Right ventricle myocardium superior (tissue), 1 donor: ENCODE data around the gene FBXL20. TPM values are rescaled to one million over a fixed set of nuclear protein-coding genes. Genes with fewer than 3 reads are reported as not detected.

ENCODE experiments used
- ATAC-seq: fragments of 200-7000 bp; cut with Tn5 transposase; one replicate; pipeline ENCODE4 v1.9.1; 2020; ENCODE audit warnings: mild to moderate bottlenecking; ENCODE audit not compliant: poor library complexity
- DNase-seq: peaks from one replicate; pipeline ENCODE4 v3.0.0-alpha.2; 2020
- intact Hi-C: fragments of 100-400 bp; cut with DNase I; formaldehyde crosslinking; loops from one replicate; pipeline ENCODE4 v1.11.2; 2022
- total RNA-seq: library from RNA; stranded (reverse); fragmentation: NEBNext Ultra II Directional; extraction: Animal tissue kit (Norgen Biotek cat#: 25700); gene quantifications from one replicate; pipeline ENCODE4 v1.2.1, GENCODE V29; 2021
- donor health status: DM: no; HTN: yes; CAD: no; lungs with severe emphysema.

FBXL20 gene
- total RNA-seq, 1 donor from 2014 or later = 12.1 TPM

GRCh38 chr17:39219647-39220154, 181.7 kb downstream of the FBXL20 start:
- peak; percentile 88 for ATAC-seq
- intact Hi-C loops = no loop called here
- DNase-seq = peak; percentile 72

- DNase-seq (no peak), ATAC-seq (no peak)
- intact Hi-C loops = no loop called here
Measured at GRCh38 chr17:39218906-39219305, 182.5 kb downstream of the FBXL20 start.

GRCh38 chr17:39217734-39218369, 183.6 kb downstream of the FBXL20 start:
- DNase-seq (no peak), ATAC-seq (no peak)
- intact Hi-C loops = no loop called here

GRCh38 chr17:39213852-39214251, 187.6 kb downstream of the FBXL20 start:
- no peak for ATAC-seq
- intact Hi-C loops = no loop called here
- no peak for DNase-seq

GRCh38 chr17:39212841-39213480, 188.5 kb downstream of the FBXL20 start:
- ATAC-seq (peak; percentile 26), DNase-seq (no peak)
- intact Hi-C loops = no loop called here

- DNase-seq = no peak
- peak; percentile 30 for ATAC-seq
- intact Hi-C loops = no loop called here
Measured at GRCh38 chr17:39212195-39212810, 189.1 kb downstream of the FBXL20 start.

- DNase-seq = no peak
- no peak for ATAC-seq
- intact Hi-C loops = no loop called here
Measured at GRCh38 chr17:39210093-39210434, 191.4 kb downstream of the FBXL20 start.

DNA sequence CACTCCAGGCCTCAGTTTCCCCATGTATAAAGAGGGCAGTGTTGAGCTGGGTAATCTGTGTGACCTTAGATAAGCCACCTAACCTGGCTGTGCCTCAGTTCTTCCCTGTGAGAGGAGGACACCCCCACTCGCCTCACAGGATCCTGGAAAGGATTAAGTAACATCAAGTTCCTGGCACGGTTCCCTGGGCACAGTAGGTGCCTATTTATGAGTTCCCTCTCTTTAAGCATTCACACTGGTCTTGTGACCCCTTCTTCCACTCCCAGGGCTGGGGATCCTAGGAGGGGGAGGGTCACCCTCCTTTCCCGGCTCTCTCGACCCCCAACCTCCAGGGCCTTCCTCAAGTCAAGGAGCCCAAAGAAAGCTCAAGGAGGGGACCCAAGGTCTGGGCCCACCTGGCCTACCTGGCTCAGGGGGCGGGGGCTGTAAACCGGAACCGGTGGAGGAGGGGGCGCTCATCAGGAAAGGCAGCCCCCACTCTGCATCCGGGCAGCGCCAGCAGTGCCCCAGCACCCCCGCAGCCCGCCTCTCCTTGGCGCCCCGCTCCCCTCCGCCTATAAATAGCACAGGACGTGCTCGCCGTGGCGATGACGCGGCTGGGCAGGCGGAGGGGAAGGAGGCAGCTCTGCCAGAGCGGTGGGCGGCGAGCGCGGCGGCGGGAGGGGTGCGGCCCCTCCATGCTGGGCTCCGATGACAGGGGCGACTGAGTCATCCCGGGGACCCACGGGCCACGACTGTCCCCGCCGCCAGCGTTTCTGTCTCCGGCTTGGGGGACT, 191.9 kb downstream of the FBXL20 start:
- ATAC-seq (peak; percentile 84), DNase-seq (peak; percentile 79)
- intact Hi-C loops = loop anchor here (5.0 kb wide), 1 partner anchor 33 kb away; no protein-coding TSS in a partner anchor

GRCh38 chr17:39208893-39209292, 192.5 kb downstream of the FBXL20 start:
- DNase-seq (peak; percentile 61), ATAC-seq (peak; percentile 9)
- intact Hi-C loops = loop anchor here (5.0 kb wide), 1 partner anchor 33 kb away; no protein-coding TSS in a partner anchor

DNA sequence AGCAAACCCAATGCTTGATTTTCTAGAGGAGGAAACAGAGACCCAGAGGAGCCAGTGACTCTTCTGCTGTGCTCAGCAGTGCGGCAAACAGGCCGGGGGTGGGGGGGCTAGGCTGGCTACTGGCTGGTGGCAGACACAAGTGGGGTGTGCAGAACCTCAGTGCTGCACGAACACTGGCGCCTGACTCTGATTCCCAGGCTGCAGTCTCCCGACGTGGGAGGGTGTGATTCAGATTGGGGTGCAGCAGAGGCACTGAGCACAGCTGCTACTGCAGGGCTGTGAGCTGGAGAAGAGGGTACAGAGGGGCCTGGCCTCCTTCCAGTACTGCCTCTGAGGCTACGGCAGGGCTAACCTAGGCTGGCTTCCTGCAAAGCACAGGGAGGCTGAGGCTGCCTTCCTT, 193.3 kb downstream of the FBXL20 start:
- DNase-seq (no peak), ATAC-seq (no peak)
- intact Hi-C loops = loop anchor here (5.0 kb wide), 1 partner anchor 34 kb away; no protein-coding TSS in a partner anchor

GRCh38 chr17:39205112-39205526, 196.3 kb downstream of the FBXL20 start:
- DNase-seq = no peak
- intact Hi-C loops = loop anchor here (5.0 kb wide), 1 partner anchor 37 kb away; no protein-coding TSS in a partner anchor
- no peak for ATAC-seq

- ATAC-seq = no peak
- DNase-seq = no peak
- intact Hi-C loops = no loop called here
Measured at GRCh38 chr17:39204245-39204644, 197.2 kb downstream of the FBXL20 start.

Other genes starting within 250 kb of the FBXL20 start
- 14.1 TPM for gene PLXDC1, start 250.0 kb downstream of the FBXL20 start, total RNA-seq
- gene ARL5C, start 235.5 kb downstream of the FBXL20 start, total RNA-seq = not detected
- 4.6 TPM for gene CACNB1, start 204.0 kb downstream of the FBXL20 start, total RNA-seq
- gene RPL19, start 201.3 kb downstream of the FBXL20 start, total RNA-seq = 934 TPM
- gene STAC2, start 175.7 kb downstream of the FBXL20 start, total RNA-seq = 1.4 TPM
- gene MED1, start 49.6 kb upstream of the FBXL20 start, total RNA-seq = 21.2 TPM
- gene CDK12, start 59.9 kb upstream of the FBXL20 start, total RNA-seq = 16.7 TPM
- gene NEUROD2, start 206.3 kb upstream of the FBXL20 start, total RNA-seq = not detected
- 0.35 TPM for gene PPP1R1B, start 225.3 kb upstream of the FBXL20 start, total RNA-seq
- 13.9 TPM for gene STARD3, start 235.5 kb upstream of the FBXL20 start, total RNA-seq